TTC549 (cell line): Measurements from ENCODE around the gene UFD1.

ENCODE experiments used
- FAIRE-seq: peaks from 2 replicates; lab custom pipeline; 2012; peaks lifted over from hg19 to GRCh38; lab: Jason Lieb, UNC

The UFD1 gene

DNA sequence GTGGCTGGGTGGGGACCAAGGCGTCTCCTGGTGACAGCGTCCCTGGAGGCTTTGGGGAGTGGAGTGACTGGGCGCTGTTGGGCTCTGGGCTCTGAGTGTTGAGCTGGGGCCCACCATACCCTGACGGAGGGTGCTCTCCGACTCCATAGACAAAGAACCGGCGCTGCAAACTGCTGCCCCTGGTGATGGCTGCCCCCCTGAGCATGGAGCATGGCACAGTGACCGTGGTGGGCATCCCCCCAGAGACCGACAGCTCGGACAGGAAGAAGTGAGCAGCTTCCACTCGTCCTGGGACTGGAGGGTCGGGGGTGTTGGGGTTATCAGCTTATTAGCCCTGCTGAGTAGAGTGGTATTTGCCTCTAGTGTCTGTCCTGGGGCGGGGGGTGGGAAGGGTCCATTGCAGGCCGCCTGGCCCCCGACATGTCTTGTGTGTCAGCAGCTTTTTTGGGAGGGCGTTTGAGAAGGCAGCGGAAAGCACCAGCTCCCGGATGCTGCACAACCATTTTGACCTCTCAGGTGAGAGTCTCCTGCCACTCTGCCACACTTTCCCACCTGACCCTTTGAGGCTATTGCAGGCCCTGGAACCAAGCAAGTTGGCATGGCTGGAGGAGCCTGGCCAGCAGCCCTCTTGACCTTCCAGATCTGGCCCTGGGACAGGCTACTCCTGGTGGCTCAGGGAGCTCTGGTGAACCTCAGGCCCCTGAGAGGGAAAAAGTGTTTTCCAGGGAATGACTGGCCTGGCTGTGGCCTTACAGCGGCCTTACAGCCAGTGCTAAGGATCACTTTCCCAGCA lies 37.6 kb upstream of the UFD1 start:
- FAIRE-seq = no peak

GRCh38 chr22:19515654-19516377 lies 36.8 kb upstream of the UFD1 start:
- FAIRE-seq = no peak

DNA sequence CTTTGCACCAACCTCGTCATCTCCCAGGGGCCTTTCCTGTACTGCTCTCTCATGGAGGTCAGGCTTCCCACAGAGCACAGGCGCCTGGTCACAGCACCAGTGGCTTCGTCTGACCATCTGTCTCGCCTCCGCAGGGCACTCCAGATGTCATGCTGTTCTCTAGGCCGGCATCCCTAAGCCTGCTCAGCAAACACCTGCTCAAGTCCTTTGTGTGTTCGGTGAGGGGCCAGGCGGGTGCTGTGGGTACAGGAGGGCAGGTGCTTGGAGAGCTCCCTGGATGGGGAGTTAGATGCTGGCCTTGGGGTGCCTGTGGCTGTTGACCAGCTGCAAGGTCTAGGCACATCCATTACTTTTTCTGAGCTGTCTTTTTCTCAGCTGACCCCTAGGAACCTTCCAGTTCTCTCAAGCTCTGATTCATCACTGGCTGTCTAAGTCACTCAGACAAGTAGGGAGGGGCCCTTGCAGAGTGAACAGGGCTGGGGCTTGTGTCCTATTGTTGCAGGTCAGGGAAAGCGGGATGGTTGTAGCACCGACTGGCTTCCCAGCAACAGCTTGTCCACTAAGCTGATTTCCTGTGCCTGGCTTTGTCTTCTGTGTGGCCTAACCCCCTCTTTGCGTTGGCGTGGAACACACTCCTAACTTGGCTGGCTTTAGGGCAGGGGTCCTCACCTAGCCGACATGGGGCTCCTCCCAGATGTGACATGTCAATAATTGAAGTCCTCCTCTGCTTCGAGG lies 36.0 kb upstream of the UFD1 start:
- no peak for FAIRE-seq

DNA sequence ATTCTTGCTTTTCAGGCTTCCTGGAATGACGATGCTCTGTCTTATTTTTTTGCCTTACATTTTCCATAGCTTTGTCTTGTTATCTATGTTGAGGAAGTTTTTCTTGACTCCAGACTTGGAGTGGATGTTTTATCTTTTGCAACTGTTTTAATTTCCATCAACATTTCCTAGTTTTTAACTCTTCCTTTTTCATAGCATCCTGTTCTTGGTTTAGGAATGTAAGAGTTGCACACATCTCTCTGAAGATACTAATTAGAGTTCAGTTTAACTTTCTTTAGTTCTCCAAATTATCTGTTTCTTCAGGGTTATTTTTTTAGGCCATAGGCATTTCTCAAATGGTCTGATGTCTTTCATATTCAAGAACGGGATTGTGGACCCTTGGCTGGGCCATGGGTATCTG lies 34.8 kb upstream of the UFD1 start:
- no peak for FAIRE-seq

GRCh38 chr22:19510919-19511341 lies 31.9 kb upstream of the UFD1 start:
- no peak for FAIRE-seq

- FAIRE-seq = no peak
These were observed 30.9 kb upstream of the UFD1 start for GRCh38 chr22:19509923-19510322.

DNA sequence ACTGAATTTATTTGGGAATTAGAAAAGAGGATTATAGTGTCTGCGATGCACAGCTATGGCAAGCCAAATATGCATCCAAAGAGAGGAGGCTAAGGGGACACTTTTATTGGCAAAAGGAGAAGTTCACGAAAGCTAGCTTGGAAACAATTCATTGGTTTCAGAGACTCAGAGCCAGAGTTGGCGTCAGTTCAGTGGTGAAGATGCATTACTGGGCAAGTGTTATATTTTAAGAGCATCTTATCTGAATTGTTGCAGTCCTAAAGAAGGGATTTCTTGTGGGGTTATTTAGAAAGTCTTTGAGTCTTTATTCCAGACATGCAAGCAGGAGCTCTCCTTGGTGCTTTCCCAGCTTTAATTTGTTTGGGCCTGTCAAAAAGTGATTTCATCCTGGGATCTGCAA lies 30.2 kb upstream of the UFD1 start:
- no peak for FAIRE-seq

DNA sequence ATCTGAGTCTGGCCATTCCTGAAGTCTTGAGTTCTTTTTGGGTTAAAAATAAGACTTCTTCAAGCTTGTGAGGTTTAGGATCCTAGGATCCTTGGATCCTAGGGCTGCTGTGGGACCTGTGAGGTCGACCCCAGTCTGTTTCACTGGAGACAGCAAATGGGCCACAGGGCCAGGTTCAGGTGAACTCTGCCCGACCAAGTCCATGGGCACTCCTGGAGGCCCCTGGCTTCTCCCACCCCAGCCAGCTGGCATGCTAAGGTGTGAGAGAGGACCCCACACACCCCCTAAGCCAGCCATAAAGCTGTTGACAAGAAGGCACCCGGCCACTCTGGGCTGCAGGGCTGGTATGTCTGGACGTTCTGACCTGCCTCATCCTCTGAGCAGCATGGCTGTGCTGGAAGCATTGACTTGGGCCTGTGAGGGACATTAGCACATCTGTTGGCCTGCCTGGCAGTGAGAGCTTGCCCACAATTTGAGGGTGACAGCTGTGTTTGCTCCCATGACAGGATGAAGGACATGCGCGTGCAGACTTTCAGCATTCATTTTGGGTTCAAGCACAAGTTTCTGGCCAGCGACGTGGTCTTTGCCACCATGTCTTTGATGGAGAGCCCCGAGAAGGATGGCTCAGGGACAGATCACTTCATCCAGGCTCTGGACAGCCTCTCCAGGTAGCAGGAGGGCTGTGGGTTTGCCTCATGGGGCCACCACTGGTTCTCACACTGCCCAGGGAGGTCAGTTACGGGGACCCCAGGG lies 29.2 kb upstream of the UFD1 start:
- FAIRE-seq = no peak

DNA sequence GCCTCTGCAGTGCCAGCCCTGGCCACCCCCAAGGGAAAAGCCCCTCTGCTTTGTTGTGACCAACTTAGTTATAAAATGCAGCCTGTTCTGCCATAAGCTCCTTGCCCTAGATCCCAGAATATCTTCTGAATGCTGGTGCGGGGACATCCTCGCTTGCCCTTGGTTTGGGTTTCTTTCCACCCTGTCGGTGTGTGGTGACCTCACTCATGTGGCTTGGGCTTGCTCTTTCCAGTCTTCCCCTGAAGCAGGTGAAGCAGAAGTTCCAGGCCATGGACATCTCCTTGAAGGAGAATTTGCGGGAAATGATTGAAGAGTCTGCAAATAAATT lies 28.5 kb upstream of the UFD1 start:
- no peak for FAIRE-seq

DNA sequence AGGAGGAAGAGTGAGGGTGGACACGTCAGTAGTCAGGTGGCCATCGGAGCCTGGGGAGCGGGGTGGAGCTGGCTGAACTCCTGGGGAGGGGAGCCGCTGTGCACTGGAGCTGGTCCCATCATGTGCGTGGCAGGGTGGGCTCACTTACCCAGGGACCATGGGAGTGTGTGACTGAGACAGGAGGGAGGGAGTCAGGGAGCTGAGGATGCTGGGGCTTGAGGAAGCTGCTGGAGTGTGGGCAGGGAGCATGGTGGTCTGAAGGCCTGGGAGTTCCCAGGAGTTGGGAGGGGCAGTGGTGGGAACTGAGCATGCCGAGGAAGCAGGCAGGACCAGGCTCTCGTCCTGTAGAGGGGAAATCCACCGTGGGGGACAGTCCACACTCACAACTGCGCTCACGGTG lies 27.2 kb upstream of the UFD1 start:
- FAIRE-seq = no peak

GRCh38 chr22:19505735-19506126 lies 26.7 kb upstream of the UFD1 start:
- FAIRE-seq = no peak

DNA sequence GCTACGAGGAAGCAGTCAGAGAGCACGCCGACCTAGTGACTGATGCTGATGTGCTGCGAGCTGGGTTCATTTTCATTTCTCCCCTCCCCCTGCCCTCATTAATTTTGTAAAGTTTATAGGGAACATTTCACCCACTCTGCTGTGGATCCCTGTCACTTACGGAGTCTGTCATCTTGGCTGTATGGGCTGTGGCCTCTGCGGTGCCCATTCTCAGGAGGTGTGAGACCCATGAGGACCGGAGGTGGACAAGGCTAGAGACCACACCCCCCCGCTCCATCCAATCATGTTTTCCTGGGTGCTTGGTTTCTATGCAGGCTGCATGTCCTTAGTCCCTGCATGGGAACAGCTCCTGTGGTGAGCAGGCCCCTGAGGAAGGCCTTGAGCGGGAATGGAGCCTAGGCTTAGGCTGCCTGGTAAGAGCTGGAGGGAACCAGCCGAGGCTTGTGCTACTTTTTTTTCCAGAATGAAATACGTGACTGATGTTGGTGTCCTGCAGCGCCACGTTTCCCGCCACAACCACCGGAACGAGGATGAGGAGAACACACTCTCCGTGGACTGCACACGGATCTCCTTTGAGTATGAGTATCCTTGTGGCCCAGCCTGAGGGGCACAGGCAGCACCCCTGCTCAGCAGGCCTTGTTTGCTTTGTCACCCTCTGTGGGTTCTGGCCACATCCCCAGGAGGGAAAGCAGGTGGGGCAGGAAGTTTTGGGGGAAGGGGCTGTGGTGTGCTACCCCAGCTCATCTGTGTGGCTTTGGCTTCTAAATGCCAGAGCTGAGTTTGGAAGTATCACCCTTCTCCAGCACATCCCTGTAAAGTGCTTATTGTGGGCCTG lies 26.1 kb upstream of the UFD1 start:
- FAIRE-seq = no peak

GRCh38 chr22:19503869-19504268 lies 24.9 kb upstream of the UFD1 start:
- FAIRE-seq = no peak

DNA sequence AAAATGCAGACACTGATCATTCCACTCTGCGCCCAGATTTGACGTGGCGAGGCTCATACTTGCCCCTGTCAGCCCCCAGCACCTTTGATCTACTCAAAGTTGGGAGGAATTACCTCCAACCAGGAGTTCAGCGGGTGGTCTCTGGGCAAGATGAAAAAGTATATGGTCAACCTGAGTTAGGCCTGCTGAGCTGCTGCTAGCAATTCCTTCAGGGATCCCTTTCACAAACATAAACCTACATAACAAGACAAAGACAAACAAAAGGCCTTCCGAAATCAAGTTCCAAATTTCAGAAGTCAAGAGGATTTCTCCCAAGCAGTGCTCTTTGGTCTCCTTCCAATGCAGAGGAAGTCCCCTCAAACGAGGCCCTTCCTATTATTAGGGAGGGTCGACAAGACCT lies 24.4 kb upstream of the UFD1 start:
- FAIRE-seq = no peak

- FAIRE-seq = no peak
These were observed 23.0 kb upstream of the UFD1 start for GRCh38 chr22:19501897-19502447.

GRCh38 chr22:19499880-19500242 lies 20.9 kb upstream of the UFD1 start:
- no peak for FAIRE-seq

DNA sequence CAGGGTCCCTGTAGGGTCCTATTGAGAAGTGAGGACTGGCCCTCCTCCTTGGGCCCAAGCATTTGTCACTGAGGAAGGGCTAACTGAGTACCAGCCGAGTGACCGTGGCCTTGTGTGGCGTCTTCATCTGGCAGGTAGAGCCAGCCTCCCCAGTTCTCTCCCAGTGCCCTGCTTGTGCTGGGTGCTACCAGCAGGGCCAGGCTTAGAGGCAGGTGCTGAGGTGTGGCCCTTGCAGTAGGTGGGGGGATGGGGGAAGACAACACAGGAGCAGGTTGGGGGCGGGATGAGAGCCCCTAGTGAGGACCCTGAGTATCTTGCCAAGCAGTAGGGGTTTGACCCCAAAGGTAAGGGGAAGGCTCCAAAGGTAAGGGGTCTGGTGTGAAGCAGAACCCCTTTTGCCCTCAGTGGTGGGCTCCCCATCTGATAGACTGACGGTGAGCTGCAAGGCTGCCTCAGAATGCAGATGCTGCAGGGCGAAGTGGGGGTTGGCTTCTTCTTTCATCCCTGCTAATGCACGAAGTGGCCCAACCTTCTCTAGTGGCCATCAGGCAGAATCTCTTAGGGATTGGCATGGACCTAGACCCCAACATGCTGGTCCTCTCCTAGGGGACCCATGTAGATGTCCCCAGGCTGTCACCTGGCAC lies 20.4 kb upstream of the UFD1 start:
- no peak for FAIRE-seq

DNA sequence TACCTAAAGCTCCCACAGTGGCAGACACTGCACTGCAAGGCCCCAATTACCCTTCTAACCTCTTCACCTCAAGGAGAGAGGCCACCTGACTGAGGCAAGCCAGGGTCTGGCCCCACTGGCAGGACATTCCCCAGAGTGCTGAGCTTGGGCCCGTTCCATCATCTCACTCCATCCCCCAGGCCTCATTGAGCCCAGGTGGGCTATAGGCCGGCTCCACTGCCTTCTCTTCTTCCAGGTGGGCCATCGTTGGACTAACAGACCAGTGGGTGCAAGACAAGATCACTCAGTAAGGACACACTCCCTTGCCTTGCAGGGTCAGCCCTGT lies 19.8 kb upstream of the UFD1 start:
- FAIRE-seq = no peak

- FAIRE-seq = no peak
These were observed 19.3 kb upstream of the UFD1 start for GRCh38 chr22:19498154-19498865.

DNA sequence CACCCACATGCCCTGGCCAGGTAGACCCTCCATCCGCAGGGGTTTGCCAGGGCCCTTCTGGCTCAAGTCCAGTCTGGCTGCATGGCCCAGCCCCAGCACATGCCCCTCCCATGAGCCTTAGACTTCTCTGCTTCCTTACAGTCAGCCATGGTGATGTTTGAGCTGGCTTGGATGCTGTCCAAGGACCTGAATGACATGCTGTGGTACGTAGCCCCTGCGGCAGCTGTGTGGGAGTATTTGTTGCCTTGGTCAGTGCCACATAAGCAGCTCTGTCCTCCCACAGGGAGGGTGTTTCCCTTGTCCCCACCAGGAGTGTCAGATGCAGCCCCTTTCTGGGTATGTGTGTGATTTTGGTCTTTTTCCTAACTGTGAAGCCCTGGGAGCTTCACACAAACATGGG lies 18.3 kb upstream of the UFD1 start:
- FAIRE-seq = no peak

GRCh38 chr22:19496324-19496630 lies 17.3 kb upstream of the UFD1 start:
- no peak for FAIRE-seq
